Dermis blood vessel endothelial cell (primary cell): Measurements from ENCODE around the gene CCDC57. TPM values are rescaled to one million over a fixed set of nuclear protein-coding genes. Genes with fewer than 3 reads are reported as not detected.

ENCODE experiments used
- DNase-seq: peaks from one replicate; pipeline ENCODE4 v3.0.0; 2010
- total RNA-seq: library from RNA; depleted of rRNA; stranded (reverse); fragments of >200 nt; gene quantifications from 2 replicates; pipeline ENCODE4 v1.2.3, GENCODE V29; 2014

Gene CCDC57
- total RNA-seq, 1 donor from 2014 or later: 9.4 TPM

GRCh38 chr17:82091264-82092066 lies 121.2 kb downstream of the CCDC57 start:
- DNase-seq: no peak

GRCh38 chr17:82090549-82091263 lies 121.9 kb downstream of the CCDC57 start:
- no peak for DNase-seq

GRCh38 chr17:82089723-82090548 lies 122.7 kb downstream of the CCDC57 start:
- DNase-seq: no peak

- DNase-seq: no peak
These were observed 123.6 kb downstream of the CCDC57 start for GRCh38 chr17:82088838-82089722.

- DNase-seq: no peak
These were observed 124.4 kb downstream of the CCDC57 start for GRCh38 chr17:82087961-82088837.

- no peak for DNase-seq
These were observed 125.4 kb downstream of the CCDC57 start for GRCh38 chr17:82086941-82087906.

GRCh38 chr17:82085931-82086764 lies 126.5 kb downstream of the CCDC57 start:
- no peak for DNase-seq

GRCh38 chr17:82085031-82085861 lies 127.4 kb downstream of the CCDC57 start:
- no peak for DNase-seq

- DNase-seq: no peak
These were observed 128.1 kb downstream of the CCDC57 start for GRCh38 chr17:82084373-82085030.

- no peak for DNase-seq
These were observed 128.9 kb downstream of the CCDC57 start for GRCh38 chr17:82083533-82084359.

GRCh38 chr17:82083009-82083408 lies 129.6 kb downstream of the CCDC57 start:
- DNase-seq: no peak

- no peak for DNase-seq
These were observed 130.2 kb downstream of the CCDC57 start for GRCh38 chr17:82082456-82082855.

GRCh38 chr17:82081966-82082365 lies 130.7 kb downstream of the CCDC57 start:
- DNase-seq: no peak

GRCh38 chr17:82081546-82081945 lies 131.1 kb downstream of the CCDC57 start:
- no peak for DNase-seq

GRCh38 chr17:82080789-82081464 lies 131.7 kb downstream of the CCDC57 start:
- no peak for DNase-seq
